H1 (cell line): ENCODE measurements around the gene PABPC1L. TPM values are rescaled to one million over a fixed set of nuclear protein-coding genes. Genes with fewer than 3 reads are reported as not detected.
A peak's percentile ranks its signal among the peaks of the same experiment; 100 is the strongest.

ENCODE experiments used
- CTCF ChIA-PET: fragments of 300-600 bp; sonication (Branson Sonifier 250); formaldehyde crosslinking; loops from one replicate; lab custom pipeline; 2021; ENCODE audit not compliant: partially characterized antibody; lab: Charles Lee
- POLR2A ChIA-PET: fragments of 300-600 bp; sonication (Branson Sonifier 250); formaldehyde crosslinking; loops from one replicate; lab custom pipeline; 2021; ENCODE audit warnings: inconsistent platforms; ENCODE audit not compliant: partially characterized antibody; lab: Charles Lee
- DNase-seq, 2 experiments: peaks; one replicate each; pipeline versions ENCODE4 v3.0.0 to v3.0.0-alpha.2; 2010 to 2022; ENCODE audit warnings: low spot score in 2 of 2, low read depth in 1 of 2, mixed read lengths in 1 of 2
- FAIRE-seq: peaks from 2 replicates; lab custom pipeline; 2011; peaks lifted over from hg19 to GRCh38; lab: Jason Lieb, UNC
- H2AFZ ChIP-seq: 2 replicates; pipeline ENCODE4 v1.8.1; 2012; ENCODE audit warnings: low read length, inconsistent platforms
- H2AK5ac ChIP-seq: 2 replicates; pipeline ENCODE4 v1.6.1; 2013; ENCODE audit warnings: low read depth, low read length
- H2BK120ac ChIP-seq: replicated peaks from 2 replicates; pipeline ENCODE3; 2013; ENCODE audit warnings: low read depth, low read length, inconsistent platforms
- H2BK12ac ChIP-seq: 2 replicates; pipeline ENCODE4 v1.6.1; 2013; ENCODE audit warnings: low read depth, low read length
- H2BK15ac ChIP-seq: 2 replicates; pipeline ENCODE4 v1.6.1; 2013; ENCODE audit warnings: low read length
- H2BK20ac ChIP-seq: 2 replicates; pipeline ENCODE4 v1.6.1; 2013; ENCODE audit warnings: low read length
- H2BK5ac ChIP-seq: 2 replicates; pipeline ENCODE4 v1.6.1; 2013; ENCODE audit warnings: low read depth, low read length
- H3K14ac ChIP-seq: 2 replicates; pipeline ENCODE4 v1.6.1; 2013; ENCODE audit warnings: inconsistent platforms; ENCODE audit not compliant: insufficient read length
- H3K18ac ChIP-seq: 2 replicates; pipeline ENCODE4 v1.6.1; 2013; ENCODE audit warnings: low read length; ENCODE audit errors: extremely low read depth
- H3K23ac ChIP-seq: 2 replicates; pipeline ENCODE4 v1.6.1; 2013; ENCODE audit warnings: inconsistent platforms; ENCODE audit not compliant: insufficient read length
- H3K23me2 ChIP-seq: 2 replicates; pipeline ENCODE4 v1.6.1; 2013; ENCODE audit warnings: low read depth, low read length
- H3K27ac ChIP-seq: 2 replicates; pipeline ENCODE4 v1.6.1; 2011; ENCODE audit warnings: low read depth, low read length, inconsistent platforms
- H3K27me3 ChIP-seq, 4 experiments: replicated peaks in 1 of 4; 1 replicate in 1 of 4; 2 replicates in 3 of 4; pipeline versions ENCODE4 v1.6.1 to v1.8.1; 2011 to 2013; ENCODE audit warnings: low read length in 3 of 4, mild to moderate bottlenecking in 3 of 4, inconsistent platforms in 2 of 4, mixed read lengths in 2 of 4, moderate library complexity in 1 of 4; ENCODE audit not compliant: control insufficient read depth in 3 of 4, insufficient read depth in 3 of 4; ENCODE audit errors: extremely low read depth in 1 of 4
- H3K36me3 ChIP-seq, 4 experiments: 2 replicates each; pipeline versions ENCODE4 v1.6.1 to v1.8.1; 2011 to 2013; ENCODE audit warnings: mild to moderate bottlenecking in 4 of 4, low read length in 3 of 4, moderate library complexity in 2 of 4, control low read depth in 1 of 4, inconsistent platforms in 1 of 4; ENCODE audit not compliant: insufficient read depth in 4 of 4, control insufficient read depth in 2 of 4
- H3K4ac ChIP-seq: replicated peaks from 2 replicates; pipeline ENCODE3; 2013; ENCODE audit warnings: low read length, low read depth, mixed read lengths, inconsistent platforms; ENCODE audit not compliant: insufficient read length
- H3K4me1 ChIP-seq, 4 experiments: replicated peaks in 1 of 4; 1 replicate in 1 of 4; 2 replicates in 3 of 4; pipeline versions ENCODE4 v1.6.1 to v1.8.1; 2011 to 2013; ENCODE audit warnings: low read length in 3 of 4, inconsistent platforms in 2 of 4, mixed read lengths in 1 of 4; ENCODE audit not compliant: insufficient read depth in 4 of 4, control insufficient read depth in 3 of 4
- H3K4me2 ChIP-seq, 2 experiments: 2 replicates each; pipeline versions ENCODE4 v1.6.1 to v1.8.1; 2011 to 2013; ENCODE audit warnings: low read depth in 2 of 2, low read length in 2 of 2, control low read depth in 1 of 2, inconsistent platforms in 1 of 2, mild to moderate bottlenecking in 1 of 2; ENCODE audit not compliant: insufficient read depth in 1 of 2
- H3K4me3 ChIP-seq, 4 experiments: fragments of 200-600, 300-600 bp in 1 of 4; sonication (generic), shearing (Covaris generic), sonication (Bioruptor Twin) in 1 of 4; 2 replicates each; pipeline versions ENCODE4 v1.5.1 to v1.8.1; 2011 to 2016; ENCODE audit warnings: low read length in 4 of 4, low read depth in 3 of 4, control low read depth in 2 of 4, inconsistent platforms in 2 of 4, mild to moderate bottlenecking in 2 of 4, mixed read lengths in 1 of 4, moderate library complexity in 1 of 4; ENCODE audit not compliant: insufficient read depth in 2 of 4; ENCODE audit errors: extremely low read depth in 1 of 4
- H3K56ac ChIP-seq: replicated peaks from 2 replicates; pipeline ENCODE3; 2013; ENCODE audit warnings: low read depth, mild to moderate bottlenecking, mixed read lengths, low read length, inconsistent platforms; ENCODE audit not compliant: insufficient read length
- H3K79me1 ChIP-seq: 2 replicates; pipeline ENCODE4 v1.6.1; 2013; ENCODE audit warnings: low read depth, low read length, control low read depth
- H3K79me2 ChIP-seq, 2 experiments: 2 replicates each; pipeline versions ENCODE4 v1.6.1 to v1.8.1; 2012 to 2013; ENCODE audit warnings: low read length in 2 of 2, mild to moderate bottlenecking in 2 of 2, inconsistent platforms in 1 of 2; ENCODE audit not compliant: insufficient read depth in 2 of 2, control insufficient read depth in 1 of 2
- H3K9ac ChIP-seq, 4 experiments: replicated peaks in 1 of 4; 1 replicate in 1 of 4; 2 replicates in 3 of 4; pipeline versions ENCODE4 v1.6.1 to v1.8.1; 2011 to 2013; ENCODE audit warnings: low read depth in 3 of 4, low read length in 3 of 4, control low read depth in 2 of 4, mild to moderate bottlenecking in 2 of 4, moderate library complexity in 2 of 4, inconsistent platforms in 1 of 4; ENCODE audit errors: extremely low read depth in 1 of 4
- H3K9me3 ChIP-seq, 2 experiments: 2 replicates each; pipeline versions ENCODE4 v1.6.1 to v1.8.1; 2012 to 2013; ENCODE audit warnings: mild to moderate bottlenecking in 2 of 2, moderate library complexity in 2 of 2, control low read depth in 1 of 2, inconsistent platforms in 1 of 2, low read depth in 1 of 2, low read length in 1 of 2, mixed read lengths in 1 of 2; ENCODE audit not compliant: insufficient read depth in 2 of 2
- H4K20me1 ChIP-seq, 2 experiments: replicated peaks in 1 of 2; 2 replicates each; pipeline versions ENCODE3 to v1.8.1; 2011 to 2013; ENCODE audit warnings: inconsistent platforms in 2 of 2, low read length in 2 of 2, mild to moderate bottlenecking in 1 of 2; ENCODE audit not compliant: insufficient read depth in 2 of 2, control insufficient read depth in 1 of 2
- H4K5ac ChIP-seq: 2 replicates; pipeline ENCODE4 v1.6.1; 2013; ENCODE audit warnings: low read length, low read depth, mixed read lengths, inconsistent platforms; ENCODE audit not compliant: insufficient read length
- H4K8ac ChIP-seq: 2 replicates; pipeline ENCODE4 v1.8.0; 2013; ENCODE audit warnings: mild to moderate bottlenecking, moderate library complexity, low read length, inconsistent platforms; ENCODE audit not compliant: insufficient read depth; ENCODE audit errors: extremely low read depth
- H4K91ac ChIP-seq: replicated peaks from 2 replicates; pipeline ENCODE3; 2013; ENCODE audit warnings: low read length, mixed read lengths, inconsistent platforms; ENCODE audit not compliant: insufficient read length
- CBX5 ChIP-seq: fragments of 300-800, 300-1000 bp; sonication (generic); IDR thresholded peaks from 2 replicates; pipeline ENCODE4 v1.7.1; 2016; ENCODE audit warnings: antibody characterized with exemption, low read length, low read depth
- EP300 ChIP-seq, 2 experiments: IDR thresholded peaks; 1 replicate in 1 of 2; 2 replicates in 1 of 2; pipeline ENCODE4 v1.6.1; 2011 to 2012; ENCODE audit warnings: low read depth in 2 of 2, low read length in 2 of 2, mild to moderate bottlenecking in 2 of 2, borderline replicate concordance in 1 of 2, inconsistent platforms in 1 of 2, moderate library complexity in 1 of 2
- FOSL1 ChIP-seq: IDR thresholded peaks from 2 replicates; pipeline ENCODE4 v1.6.1; 2011; ENCODE audit warnings: mild to moderate bottlenecking, low read depth, low read length, moderate library complexity; ENCODE audit not compliant: insufficient read depth
- GTF2F1 ChIP-seq: IDR thresholded peaks from 2 replicates; pipeline ENCODE4 v1.6.1; 2012; ENCODE audit warnings: low read depth, low read length, improper control_type of control experiment, borderline replicate concordance
- KDM4A ChIP-seq: IDR thresholded peaks from one replicate; pipeline ENCODE4 v1.7.1; 2012; ENCODE audit warnings: low read depth, mild to moderate bottlenecking, moderate library complexity, low read length, inconsistent platforms; ENCODE audit not compliant: severe bottlenecking
- KDM5A ChIP-seq: fragments of 200-600 bp; IDR thresholded peaks from 2 replicates; pipeline ENCODE4 v1.7.1; 2012; ENCODE audit warnings: mild to moderate bottlenecking, low read length, inconsistent platforms, mixed read lengths
- SRF ChIP-seq: IDR thresholded peaks from 2 replicates; pipeline ENCODE4 v1.6.1; 2011; ENCODE audit warnings: mild to moderate bottlenecking, low read depth, low read length, moderate library complexity
- TCF12 ChIP-seq: IDR thresholded peaks from 2 replicates; pipeline ENCODE4 v1.6.1; 2011; ENCODE audit warnings: low read depth, mild to moderate bottlenecking, low read length
- USF2 ChIP-seq: IDR thresholded peaks from 2 replicates; pipeline ENCODE4 v1.6.1; 2011; ENCODE audit warnings: low read length, improper control_type of control experiment
- WGBS, 2 experiments: shearing (Covaris generic) in 1 of 2; methylation state at CpG; one replicate each; pipeline versions ENCODE4 v1.1.6 to v1.1.7; 2013 to 2015; ENCODE audit warnings: low lambda C conversion rate in 2 of 2, mixed read lengths in 2 of 2, inconsistent platforms in 1 of 2, low coverage in 1 of 2, missing lambda C conversion rate in 1 of 2; ENCODE audit not compliant: insufficient replicate concordance in 2 of 2, insufficient coverage in 1 of 2, insufficient read length in 1 of 2; ENCODE audit errors: extremely low coverage in 1 of 2, missing lambda C conversion rate in 1 of 2; 5-methylcytosine and 5-hydroxymethylcytosine counted together
- polyA plus RNA-seq, 7 experiments: library from polyadenylated mRNA; depleted of rRNA in 3 of 7; stranded (reverse) in 5 of 7; unstranded in 2 of 7; fragments of >200 nt in 5 of 7; fragments of 200-250 nt in 2 of 7; gene quantifications; 1 replicate in 5 of 7; 2 replicates in 1 of 7; 4 replicates in 1 of 7; pipeline versions ENCODE4 v1.2.1 to v1.2.3, GENCODE V29; 2011 to 2013; ENCODE audit warnings: missing spikeins in 2 of 7, mixed read lengths in 2 of 7
- total RNA-seq: library from RNA; stranded (reverse); fragmentation: NEBNext Ultra II Directional; extraction: Animal tissue kit (Norgen Biotek cat#: 25700); gene quantifications from 2 replicates; pipeline ENCODE4 v1.2.1, GENCODE V29; 2021
- TF ChIP-seq, protein P1 (sequence below), 3 experiments: IDR thresholded peaks; 1 replicate in 2 of 3; 2 replicates in 1 of 3; pipeline versions ENCODE4 v1.5.1 to v1.6.1; 2011; ENCODE audit warnings: low read length in 3 of 3, mild to moderate bottlenecking in 3 of 3, inconsistent platforms in 2 of 3, low read depth in 1 of 3, moderate library complexity in 1 of 3; ENCODE audit not compliant: insufficient read depth in 1 of 3; ENCODE audit errors: control extremely low read depth in 1 of 3

The PABPC1L gene
- total and polyA plus RNA-seq, 2 of the 8 experiments (the other 6 are each of a cell fraction or from before 2014, with no cell fraction given): 61.1 to 108 TPM

DNA sequence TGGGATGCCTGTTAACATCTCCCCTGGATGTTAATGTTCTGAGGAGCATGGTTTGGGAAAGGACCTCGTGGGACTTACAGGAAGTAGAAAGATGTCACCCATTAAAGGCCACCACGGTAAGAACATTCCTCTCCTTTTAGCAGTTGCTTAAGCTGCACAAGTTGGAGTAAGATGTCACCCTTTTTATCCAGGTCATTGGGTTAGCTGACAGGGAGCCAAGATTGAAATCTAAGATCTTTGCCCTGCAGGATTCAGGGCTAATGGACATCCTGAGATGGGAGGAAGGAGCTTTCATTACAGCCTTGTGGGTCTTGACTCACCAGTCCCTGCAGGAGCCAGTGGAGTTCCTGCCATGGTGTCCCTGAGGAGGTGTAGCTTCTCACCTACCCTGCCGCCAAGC lies 22.1 kb downstream of the PABPC1L start:
- Histone ChIP-seq H2BK12ac (no peak overlapping the region), H2BK5ac (no peak overlapping the region), H3K18ac (no peak overlapping the region), H2AK5ac (no peak overlapping the region), H4K5ac (no peak overlapping the region), H3K14ac (no peak overlapping the region), H3K56ac (no peak overlapping the region), H3K4me3 (no peak overlapping the region), H4K8ac (0 out of 2 replicates have a peak overlapping the region, but pooled peaks have one; percentile 43), H3K23me2 (no peaks in the 10 kb centered on the region), H3K4me2 (no peak overlapping the region), H3K36me3 (peaks cover 8 to 55% (median 37%) of the 10 kb centered on the region in 4 experiments), H4K91ac (no peak overlapping the region), H3K4me1 (no peaks in the 10 kb centered on the region), H3K27me3 (no peaks in the 10 kb centered on the region), H3K9ac (no peak overlapping the region), H2AFZ (no peak overlapping the region), H3K9me3 (no peaks in the 10 kb centered on the region), H3K23ac (no peak overlapping the region), H3K79me1 (no peaks in the 10 kb centered on the region; the same call in 1 of the 2 replicates), H3K27ac (no peak overlapping the region), H4K20me1 (peaks cover 2 to 5% of the 10 kb centered on the region in 2 experiments), H2BK120ac (no peak overlapping the region), H3K79me2 (no peaks in the 10 kb centered on the region), H2BK20ac (no peak overlapping the region), H3K4ac (no peak overlapping the region), H2BK15ac (no peak overlapping the region)
- ChIA-PET CTCF (interaction anchor here (1.5 kb wide), 1 partner anchor 20 kb away, joined by 3 read pairs; no protein-coding TSS in a partner anchor), POLR2A (interaction anchor here (0.9 to 4.9 kb wide), 4 partner anchors 9 to 13 kb away, joined by 3 to 27 read pairs (median 9); no protein-coding TSS in a partner anchor)
- DNase-seq (no peak), FAIRE-seq (no peak)
- WGBS, 2 experiments: 88% methylated on average over 3 of the region's 3 CpGs; no CpG with 5 or more reads in 1 of the 2 experiments
- TF ChIP-seq CBX5: no peak
- TF ChIP-seq EP300 (IDR thresholded peaks at IDR 0.05; ENCODE audit: borderline replicate concordance in 1 of 2, low read depth in 2 of 2, low read length in 2 of 2): no peak
- TF ChIP-seq KDM5A: no peak
- TF ChIP-seq, protein P1, sequence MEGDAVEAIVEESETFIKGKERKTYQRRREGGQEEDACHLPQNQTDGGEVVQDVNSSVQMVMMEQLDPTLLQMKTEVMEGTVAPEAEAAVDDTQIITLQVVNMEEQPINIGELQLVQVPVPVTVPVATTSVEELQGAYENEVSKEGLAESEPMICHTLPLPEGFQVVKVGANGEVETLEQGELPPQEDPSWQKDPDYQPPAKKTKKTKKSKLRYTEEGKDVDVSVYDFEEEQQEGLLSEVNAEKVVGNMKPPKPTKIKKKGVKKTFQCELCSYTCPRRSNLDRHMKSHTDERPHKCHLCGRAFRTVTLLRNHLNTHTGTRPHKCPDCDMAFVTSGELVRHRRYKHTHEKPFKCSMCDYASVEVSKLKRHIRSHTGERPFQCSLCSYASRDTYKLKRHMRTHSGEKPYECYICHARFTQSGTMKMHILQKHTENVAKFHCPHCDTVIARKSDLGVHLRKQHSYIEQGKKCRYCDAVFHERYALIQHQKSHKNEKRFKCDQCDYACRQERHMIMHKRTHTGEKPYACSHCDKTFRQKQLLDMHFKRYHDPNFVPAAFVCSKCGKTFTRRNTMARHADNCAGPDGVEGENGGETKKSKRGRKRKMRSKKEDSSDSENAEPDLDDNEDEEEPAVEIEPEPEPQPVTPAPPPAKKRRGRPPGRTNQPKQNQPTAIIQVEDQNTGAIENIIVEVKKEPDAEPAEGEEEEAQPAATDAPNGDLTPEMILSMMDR (IDR thresholded peaks at IDR 0.05; ENCODE audit: control extremely low read depth in 1 of 3, insufficient read depth in 1 of 3, low read depth in 1 of 3, low read length in 3 of 3): no peak
- TF ChIP-seq USF2: no peak
- TF ChIP-seq TCF12: no peak
- TF ChIP-seq KDM4A: no peak
- no peak for TF ChIP-seq GTF2F1
- TF ChIP-seq FOSL1: no peak
- TF ChIP-seq SRF: no peak
